K562 (cell line): ENCODE measurements around the gene HCST. TPM values are rescaled to one million over a fixed set of nuclear protein-coding genes. Genes with fewer than 3 reads are reported as not detected.

Source experiments
- BRF1 ChIP-seq: IDR thresholded peaks from 3 replicates; pipeline ENCODE4 v1.6.1; 2011; ENCODE audit warnings: borderline replicate concordance, mild to moderate bottlenecking; ENCODE audit not compliant: insufficient read length; ENCODE audit errors: extremely low read depth
- ETS1 ChIP-seq: conservative IDR thresholded peaks from 2 replicates; pipeline ENCODE4 v1.6.1; 2011; ENCODE audit warnings: low read depth, mild to moderate bottlenecking, low read length; ENCODE audit not compliant: control insufficient read depth
- ETV6 ChIP-seq, 3 experiments: fragments of 150-350 bp in 1 of 3; sonication (generic) in 1 of 3; formaldehyde crosslinking in 1 of 3; IDR thresholded peaks; 2 replicates each; pipeline versions ENCODE4 v1.6.1 to v1.8.0; 2014 to 2022; ENCODE audit warnings: borderline replicate concordance in 2 of 3, low read depth in 2 of 3, antibody characterized with exemption in 1 of 3, low read length in 1 of 3, mild to moderate bottlenecking in 1 of 3, missing genetic modification reagents in 1 of 3
- GTF2F1 ChIP-seq: IDR thresholded peaks from 2 replicates; pipeline ENCODE4 v1.6.1; 2011; ENCODE audit warnings: low read depth, low read length, improper control_type of control experiment
- HOMEZ ChIP-seq: fragments of 250-450 bp; sonication (Bioruptor Pico); IDR thresholded peaks from 2 replicates; pipeline ENCODE4 v1.4.0; 2020; ENCODE audit warnings: mild to moderate bottlenecking, moderate library complexity
- HOXB6 ChIP-seq: fragments of 250-450 bp; sonication (Bioruptor Pico); IDR thresholded peaks from 2 replicates; pipeline ENCODE4 v1.5.1; 2022; ENCODE audit warnings: mild to moderate bottlenecking, borderline replicate concordance
- KAT2B ChIP-seq: IDR thresholded peaks from one replicate; pipeline ENCODE4 v1.6.1; 2012; ENCODE audit warnings: low read depth, mild to moderate bottlenecking, control low read depth, inconsistent platforms, low read length, moderate library complexity
- KAT7 ChIP-seq: sonication (generic); formaldehyde crosslinking; IDR thresholded peaks from 2 replicates; pipeline ENCODE4 v1.8.0; 2022; ENCODE audit warnings: missing genetic modification reagents, mild to moderate bottlenecking, borderline replicate concordance
- LCOR ChIP-seq: sonication (generic); formaldehyde crosslinking; IDR thresholded peaks from 2 replicates; pipeline ENCODE4 v1.8.0; 2022; ENCODE audit warnings: mild to moderate bottlenecking, missing genetic modification reagents
- MAZ ChIP-seq, 2 experiments: fragments of 450-650 bp in 1 of 2; sonication (generic) in 1 of 2; formaldehyde crosslinking; IDR thresholded peaks in 1 of 2; conservative IDR thresholded peaks in 1 of 2; 2 replicates each; pipeline versions ENCODE4 v1.4.0 to v1.5.0; 2020; ENCODE audit warnings: mild to moderate bottlenecking in 1 of 2, missing genetic modification reagents in 1 of 2
- MTF1 ChIP-seq: fragments of 250-450 bp; sonication (Bioruptor Pico); IDR thresholded peaks from 2 replicates; pipeline ENCODE4 v1.9.0; 2021; ENCODE audit warnings: moderate library complexity, mild to moderate bottlenecking, inconsistent platforms, borderline replicate concordance
- NFATC3 ChIP-seq: fragments of 450-650 bp; IDR thresholded peaks from 2 replicates; pipeline ENCODE4 v1.6.1; 2017; ENCODE audit warnings: mild to moderate bottlenecking
- NFE2 ChIP-seq: IDR thresholded peaks from 2 replicates; pipeline ENCODE4 v1.6.1; 2014; ENCODE audit warnings: antibody characterized with exemption, low read depth
- OTX1 ChIP-seq: fragments of 450-650 bp; formaldehyde crosslinking; IDR thresholded peaks from 2 replicates; pipeline ENCODE4 v1.4.0; 2022; ENCODE audit warnings: mild to moderate bottlenecking
- POLR2A ChIP-seq: fragments of 450-650 bp; conservative IDR thresholded peaks from 2 replicates; pipeline ENCODE4 v1.6.1; 2016
- PREB ChIP-seq: sonication (generic); formaldehyde crosslinking; IDR thresholded peaks from 2 replicates; pipeline ENCODE4 v1.8.1; 2023; ENCODE audit warnings: mild to moderate bottlenecking, missing genetic modification reagents
- PRPF4 ChIP-seq: fragments of 200-400 bp; formaldehyde crosslinking; IDR thresholded peaks from one replicate; pipeline ENCODE4 v1.6.1; 2017; ENCODE audit warnings: low read length, low read depth, mild to moderate bottlenecking; ENCODE audit not compliant: insufficient read depth, poor library complexity, severe bottlenecking
- RHOXF2B ChIP-seq: fragments of 250-450 bp; sonication (Bioruptor Pico); conservative IDR thresholded peaks from 2 replicates; pipeline ENCODE4 v1.5.1; 2021
- SMC3 ChIP-seq: conservative IDR thresholded peaks from 2 replicates; pipeline ENCODE4 v1.6.1; 2011; ENCODE audit warnings: low read depth, low read length, improper control_type of control experiment; ENCODE audit not compliant: insufficient read depth
- SPI1 ChIP-seq: IDR thresholded peaks from 2 replicates; pipeline ENCODE4 v1.6.1; 2011; ENCODE audit warnings: low read depth, low read length, control low read depth, borderline replicate concordance
- SRSF9 ChIP-seq: fragments of 200-400 bp; formaldehyde crosslinking; IDR thresholded peaks from 2 replicates; pipeline ENCODE4 v1.6.1; 2017; ENCODE audit warnings: low read depth, low read length, borderline replicate concordance
- TBL1XR1 ChIP-seq, 2 experiments: IDR thresholded peaks; 2 replicates each; pipeline ENCODE4 v1.6.1; 2012; ENCODE audit warnings: improper control_type of control experiment in 2 of 2, low read length in 2 of 2, mild to moderate bottlenecking in 1 of 2
- TRIM28 ChIP-seq: fragments of 450-650 bp; IDR thresholded peaks from 2 replicates; pipeline ENCODE4 v1.6.1; 2017
- U2AF2 ChIP-seq: fragments of 200-400 bp; formaldehyde crosslinking; optimal IDR thresholded peaks from 2 replicates; pipeline ENCODE3; 2017; ENCODE audit warnings: low read depth, mild to moderate bottlenecking, low read length
- ZNF165 ChIP-seq: fragments of 250-450 bp; sonication (Bioruptor Pico); IDR thresholded peaks from 2 replicates; pipeline ENCODE4 v1.4.0; 2020; ENCODE audit warnings: borderline replicate concordance
- ZNF282 ChIP-seq: sonication (generic); formaldehyde crosslinking; IDR thresholded peaks from 2 replicates; pipeline ENCODE4 v1.8.1; 2023; ENCODE audit warnings: missing genetic modification reagents
- ZNF699 ChIP-seq: fragments of 250-450 bp; sonication (Bioruptor Pico); IDR thresholded peaks from 2 replicates; pipeline ENCODE4 v1.8.0; 2021; ENCODE audit warnings: mild to moderate bottlenecking, moderate library complexity; ENCODE audit not compliant: insufficient replicate concordance
- polyA plus RNA-seq, 8 experiments: library from polyadenylated mRNA; depleted of rRNA in 4 of 8; stranded (reverse) in 5 of 8; unstranded in 3 of 8; fragments of >200 nt; fragmentation: Nextera tagmentation in 2 of 8; fragmentation: Illumina TruSeq in 1 of 8; extraction: Ambion mirVana in 2 of 8; extraction: Trizol in 1 of 8; gene quantifications; 2 replicates each; pipeline versions ENCODE4 v1.2.1 to v1.2.3, GENCODE V29; 2011 to 2014; ENCODE audit warnings: inconsistent platforms in 1 of 8, missing spikeins in 1 of 8
- total RNA-seq, 7 experiments: library from RNA; depleted of rRNA in 6 of 7; stranded (reverse); fragments of >200 nt in 6 of 7; fragmentation: Illumina TruSeq in 2 of 7; extraction: Trizol in 2 of 7; gene quantifications; 2 replicates each; pipeline versions ENCODE4 v1.2.1 to v1.2.3, GENCODE V29; 2011 to 2021; ENCODE audit warnings: low replicate concordance in 1 of 7

Gene HCST
- total and polyA plus RNA-seq, 9 of the 15 experiments (the other 6 are each of a cell fraction or from before 2014, with no cell fraction given) = 0.29 to 1.9 (median 0.95) TPM; not detected in 2

DNA sequence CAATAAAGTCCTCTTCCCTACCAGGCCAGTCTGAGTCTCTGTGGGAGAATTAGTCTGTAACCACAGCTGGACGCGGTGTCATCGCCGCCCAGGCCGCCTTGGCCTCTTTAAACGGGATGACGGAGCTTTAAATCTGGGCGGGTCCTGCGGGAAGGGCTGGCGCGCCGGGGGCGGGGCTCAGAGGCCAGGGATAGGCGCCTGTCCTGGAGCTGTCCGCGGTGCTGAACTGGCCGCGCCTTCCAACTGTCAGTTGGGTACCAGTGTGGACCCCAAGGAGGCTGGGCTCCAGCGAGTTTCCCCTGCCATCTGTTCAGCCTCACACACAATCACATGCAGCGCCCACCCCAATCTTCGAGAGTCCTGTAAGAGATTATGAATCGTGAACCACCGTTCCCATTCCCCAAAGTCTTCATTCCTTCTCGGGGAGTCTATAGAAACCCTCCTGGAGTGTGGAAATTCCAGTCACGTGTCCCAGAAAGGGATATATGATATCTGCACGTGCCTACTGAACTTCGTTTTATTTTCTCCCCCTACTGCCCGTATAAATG, 22.5 kb upstream of the HCST start (continued):
- TF ChIP-seq ETS1 (peak; percentile 83; the same call in 1 of the 2 replicates), KAT2B (no peak), NFE2 (peak; percentile 89), MTF1 (no peak), SRSF9 (no peak), RHOXF2B (CRISPR knock-in tag) (no peak), KAT7 (CRISPR knock-in tag) (peak; percentile 73; the same call in 1 of the 2 replicates), GTF2F1 (no peak), PREB (CRISPR knock-in tag) (no peak), ZNF282 (no peak), OTX1 (CRISPR knock-in tag) (no peak), LCOR (CRISPR knock-in tag) (peak; percentile 97), ZNF165 (no peak), MAZ (CRISPR knock-in tag; conservative IDR thresholded peaks at IDR 0.05 in 1 of 2, IDR thresholded peaks at IDR 0.05 in 1 of 2) (peak; percentile 62 to 96), POLR2A (no peak), TBL1XR1 (IDR thresholded peaks at IDR 0.05; ENCODE audit: low read length in 2 of 2) (no peak), HOXB6 (no peak), U2AF2 (no peak), NFATC3 (no peak), BRF1 (no peak), SMC3 (no peak), HOMEZ (CRISPR knock-in tag) (no peak), ETV6 (IDR thresholded peaks at IDR 0.05; ENCODE audit: borderline replicate concordance in 1 of 2, low read depth in 2 of 2, low read length in 1 of 2) (no peak), ETV6 (CRISPR knock-in tag; IDR thresholded peaks at IDR 0.05; ENCODE audit: borderline replicate concordance) (no peak; the same call in 1 of the 2 replicates), PRPF4 (no peak), TRIM28 (no peak), ZNF699 (CRISPR knock-in tag) (no peak), SPI1 (no peak)
